ENCODE results near the gene PHF11. TPM values are rescaled to one million over a fixed set of nuclear protein-coding genes. Genes with fewer than 3 reads are reported as not detected.

The PHF11 gene
- total RNA-seq, 1 donor from 2014 or later: 16.4 TPM

GRCh38 chr13:49452725-49453457 lies 42.9 kb upstream of the PHF11 start:
- Mint-ChIP-seq H3K4me3 (ENCODE audit: unreplicated experiment) (no peak overlapping the region), H3K36me3 (ENCODE audit: low read depth, unreplicated experiment) (peaks cover 4% of the 10 kb centered on the region), H3K27ac (ENCODE audit: unreplicated experiment) (no peak overlapping the region), H3K27me3 (ENCODE audit: unreplicated experiment) (no peaks in the 10 kb centered on the region), H3K9me3 (ENCODE audit: unreplicated experiment) (no peaks in the 10 kb centered on the region), H3K4me1 (ENCODE audit: unreplicated experiment) (peaks cover 4% of the 10 kb centered on the region)
- DNase-seq (ENCODE audit: low spot score): no peak
- TF ChIP-seq CTCF (IDR thresholded peaks at IDR 0.05; ENCODE audit: unreplicated experiment): no peak

- Mint-ChIP-seq H3K36me3 (ENCODE audit: low read depth, unreplicated experiment) (peaks cover 4% of the 10 kb centered on the region), H3K27ac (ENCODE audit: unreplicated experiment) (no peak overlapping the region), H3K9me3 (ENCODE audit: unreplicated experiment) (no peaks in the 10 kb centered on the region), H3K27me3 (ENCODE audit: unreplicated experiment) (no peaks in the 10 kb centered on the region), H3K4me1 (ENCODE audit: unreplicated experiment) (peaks cover 5% of the 10 kb centered on the region), H3K4me3 (ENCODE audit: unreplicated experiment) (no peak overlapping the region)
- DNase-seq (ENCODE audit: low spot score): no peak
- no peak for TF ChIP-seq CTCF (IDR thresholded peaks at IDR 0.05; ENCODE audit: unreplicated experiment)
Measured at GRCh38 chr13:49453465-49453864, 42.3 kb upstream of the PHF11 start.

GRCh38 chr13:49454388-49455006 lies 41.3 kb upstream of the PHF11 start:
- no peak for TF ChIP-seq CTCF (IDR thresholded peaks at IDR 0.05; ENCODE audit: unreplicated experiment)
- Mint-ChIP-seq H3K27me3 (ENCODE audit: unreplicated experiment) (no peaks in the 10 kb centered on the region), H3K4me1 (ENCODE audit: unreplicated experiment) (peaks cover 6% of the 10 kb centered on the region), H3K27ac (ENCODE audit: unreplicated experiment) (no peak overlapping the region), H3K9me3 (ENCODE audit: unreplicated experiment) (no peaks in the 10 kb centered on the region), H3K36me3 (ENCODE audit: low read depth, unreplicated experiment) (peaks cover 4% of the 10 kb centered on the region), H3K4me3 (ENCODE audit: unreplicated experiment) (no peak overlapping the region)
- no peak for DNase-seq (ENCODE audit: low spot score)

- Mint-ChIP-seq H3K4me1 (ENCODE audit: unreplicated experiment) (peaks cover 6% of the 10 kb centered on the region), H3K4me3 (ENCODE audit: unreplicated experiment) (no peak overlapping the region), H3K36me3 (ENCODE audit: low read depth, unreplicated experiment) (peaks cover 4% of the 10 kb centered on the region), H3K9me3 (ENCODE audit: unreplicated experiment) (no peaks in the 10 kb centered on the region), H3K27ac (ENCODE audit: unreplicated experiment) (no peak overlapping the region), H3K27me3 (ENCODE audit: unreplicated experiment) (no peaks in the 10 kb centered on the region)
- no peak for TF ChIP-seq CTCF (IDR thresholded peaks at IDR 0.05; ENCODE audit: unreplicated experiment)
- no peak for DNase-seq (ENCODE audit: low spot score)
Measured at GRCh38 chr13:49455007-49455398, 40.8 kb upstream of the PHF11 start.

GRCh38 chr13:49456156-49456555 lies 39.6 kb upstream of the PHF11 start:
- peaks cover 6% of the 10 kb centered on the region for H3K36me3 Mint-ChIP-seq (ENCODE audit: low read depth, unreplicated experiment)
- peaks cover 6% of the 10 kb centered on the region for H3K4me1 Mint-ChIP-seq (ENCODE audit: unreplicated experiment)
- H3K4me3 Mint-ChIP-seq (ENCODE audit: unreplicated experiment): no peak overlapping the region
- no peak for DNase-seq (ENCODE audit: low spot score)
- TF ChIP-seq CTCF (IDR thresholded peaks at IDR 0.05; ENCODE audit: unreplicated experiment): no peak
- H3K9me3 Mint-ChIP-seq (ENCODE audit: unreplicated experiment): no peaks in the 10 kb centered on the region
- H3K27me3 Mint-ChIP-seq (ENCODE audit: unreplicated experiment): no peaks in the 10 kb centered on the region
- no peak overlapping the region for H3K27ac Mint-ChIP-seq (ENCODE audit: unreplicated experiment)
